ENCODE results near the gene TEFM.
"Not testable (repeated sequence)": the region's sequence is repeated elsewhere in the genome, so short reads cannot be mapped to it uniquely, and the experiment has no call there.

Gene TEFM

GRCh38 chr17:30906101-30906911, at the start of gene TEFM:
TEFM (minus strand) TSS chr17:30906238; CDS start chr17:30906198, 40 bp downstream.
- DNase-seq (ENCODE audit: low read depth), result peak; percentile 83

- no peak for DNase-seq (ENCODE audit: low read depth)
Observed at GRCh38 chr17:30954046-30954830, 48.2 kb upstream of the TEFM start.

- no peak for DNase-seq (ENCODE audit: low read depth)
Observed at GRCh38 chr17:30952638-30953393, 46.8 kb upstream of the TEFM start.

GRCh38 chr17:30950669-30951399, 44.8 kb upstream of the TEFM start:
- DNase-seq (ENCODE audit: low read depth), result no peak

GRCh38 chr17:30950189-30950588, 44.2 kb upstream of the TEFM start:
- DNase-seq (ENCODE audit: low read depth), result no peak

- DNase-seq (ENCODE audit: low read depth), result no peak
Observed at GRCh38 chr17:30947796-30948195, 41.8 kb upstream of the TEFM start.

- no peak for DNase-seq (ENCODE audit: low read depth)
Observed at GRCh38 chr17:30942308-30943079, 36.5 kb upstream of the TEFM start.

GRCh38 chr17:30939051-30939689, 33.1 kb upstream of the TEFM start:
- no peak for DNase-seq (ENCODE audit: low read depth)

GRCh38 chr17:30933966-30934365, 27.9 kb upstream of the TEFM start:
- DNase-seq (ENCODE audit: low read depth), result no peak

GRCh38 chr17:30931582-30931981, 25.5 kb upstream of the TEFM start:
- DNase-seq (ENCODE audit: low read depth), result not testable (repeated sequence)

- no peak for DNase-seq (ENCODE audit: low read depth)
Observed at GRCh38 chr17:30930495-30930894, 24.5 kb upstream of the TEFM start.

GRCh38 chr17:30929861-30930260, 23.8 kb upstream of the TEFM start:
- not testable (repeated sequence) for DNase-seq (ENCODE audit: low read depth)

GRCh38 chr17:30929081-30929633, 23.1 kb upstream of the TEFM start:
- DNase-seq (ENCODE audit: low read depth), result no peak

GRCh38 chr17:30928584-30928983, 22.5 kb upstream of the TEFM start:
- DNase-seq (ENCODE audit: low read depth), result no peak

GRCh38 chr17:30927756-30928155, 21.7 kb upstream of the TEFM start:
- DNase-seq (ENCODE audit: low read depth), result no peak

GRCh38 chr17:30926516-30926915, 20.5 kb upstream of the TEFM start:
- no peak for DNase-seq (ENCODE audit: low read depth)

GRCh38 chr17:30924341-30924740, 18.3 kb upstream of the TEFM start:
- DNase-seq (ENCODE audit: low read depth), result no peak

GRCh38 chr17:30922235-30923030, 16.4 kb upstream of the TEFM start:
- DNase-seq (ENCODE audit: low read depth), result no peak

GRCh38 chr17:30921544-30922196, 15.6 kb upstream of the TEFM start, which contains the start of gene ADAP2:
ADAP2 (plus strand) TSS chr17:30921945; CDS start chr17:30922015, 70 bp downstream.
- no peak for DNase-seq (ENCODE audit: low read depth)
